Stimulated activated CD4-positive, alpha-beta T cell treated with anti-CD3 and anti-CD28 coated beads, Interleukin-2, amount 100 ng/mL, for 24 hours (primary cell): ENCODE results near the gene LDLRAP1.
A peak's percentile ranks its signal among the peaks of the same experiment; 100 is the strongest.

ENCODE experiments used
- DNase-seq, 2 donors: peaks; one replicate each; pipeline ENCODE4 v3.0.0-alpha.2; 2020

The LDLRAP1 gene

GRCh38 chr1:25544243-25544764, 898 bp downstream of the LDLRAP1 start:
- no peak for DNase-seq

GRCh38 chr1:25544819-25545218, 1.4 kb downstream of the LDLRAP1 start:
- DNase-seq: no peak

DNA sequence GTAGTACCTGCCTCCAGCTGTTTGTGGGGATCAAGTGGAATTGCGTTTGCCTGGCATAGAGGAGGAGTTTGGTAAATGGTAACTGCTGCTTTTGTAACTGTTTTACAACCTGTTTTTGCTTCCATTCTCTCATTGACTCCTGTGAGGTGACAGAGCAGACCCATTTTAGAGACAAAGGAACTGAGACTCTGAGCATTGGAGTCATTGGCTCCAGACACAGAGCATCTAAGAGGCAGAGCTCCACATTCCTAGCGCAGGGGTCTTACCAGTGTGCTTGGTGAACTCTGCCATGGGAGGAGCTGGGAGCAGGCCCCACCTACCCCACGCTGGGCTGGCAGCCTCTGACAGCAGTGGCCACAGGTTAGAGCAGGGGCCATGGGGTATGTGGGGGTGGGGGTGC, 2.4 kb downstream of the LDLRAP1 start:
- DNase-seq: no peak

DNA sequence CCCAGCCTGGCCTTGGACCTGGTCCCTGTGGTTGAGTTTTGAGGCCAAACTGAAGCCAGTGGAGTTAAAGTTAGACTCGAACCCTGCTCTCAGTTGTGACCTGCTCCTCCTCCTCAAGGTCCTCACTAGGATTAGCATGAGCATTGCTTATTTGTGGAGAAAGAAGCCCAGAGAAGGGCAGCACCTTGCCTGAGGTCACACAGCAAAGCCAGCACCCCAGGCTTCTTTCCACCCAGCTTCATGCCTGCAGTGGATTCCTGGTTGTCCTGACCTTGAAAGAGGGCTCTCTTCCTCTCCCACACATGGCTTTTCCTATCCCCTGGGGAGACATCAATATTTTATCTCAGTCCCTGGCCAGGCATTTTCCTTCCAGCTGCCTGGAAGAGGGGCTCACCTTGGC, 2.8 kb downstream of the LDLRAP1 start:
- DNase-seq: no peak

- DNase-seq: no peak
Measured at GRCh38 chr1:25548601-25549000, 5.2 kb downstream of the LDLRAP1 start.

DNA sequence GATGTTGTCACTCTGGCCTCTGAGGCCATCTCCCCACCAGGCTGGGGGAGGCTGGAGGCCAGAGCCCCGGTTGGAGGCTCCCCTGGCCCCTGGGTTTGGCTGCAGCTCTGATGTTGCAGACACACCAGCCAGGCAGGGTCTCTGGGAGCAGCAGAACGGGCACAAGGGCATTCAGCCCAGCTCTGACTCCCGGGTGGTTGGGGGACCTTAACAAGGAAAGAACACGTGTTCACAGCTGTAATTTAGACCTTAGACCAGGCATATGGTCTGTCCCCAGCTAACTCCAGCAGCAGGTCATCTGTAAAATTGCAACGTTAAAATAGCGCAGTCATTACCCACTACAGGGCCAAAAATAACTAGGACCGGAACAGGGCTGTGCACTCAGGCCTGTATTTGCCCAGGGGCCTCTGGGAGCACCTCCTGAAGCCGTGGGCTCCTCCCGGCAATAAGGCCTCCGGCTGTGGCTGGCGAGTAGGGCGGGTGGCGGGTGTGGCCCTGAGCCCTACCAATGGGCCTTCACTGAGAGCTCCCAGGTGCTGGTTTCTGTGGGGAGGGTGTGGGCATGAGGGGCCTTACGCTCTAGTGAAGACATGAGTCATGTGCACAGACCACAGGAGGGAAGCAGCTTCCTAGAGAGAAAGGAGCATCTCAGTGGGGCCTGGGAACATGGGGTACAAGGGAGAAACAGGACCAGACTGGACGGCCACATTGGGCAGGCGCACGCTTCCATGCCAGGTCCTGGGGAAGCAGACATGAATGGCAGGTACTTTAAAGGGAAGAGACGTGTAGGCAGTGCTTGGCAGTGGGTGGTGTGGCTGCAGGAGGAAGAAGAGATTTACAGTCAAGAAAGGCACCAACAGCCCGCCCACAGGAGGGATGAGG, 6.1 kb downstream of the LDLRAP1 start:
- peak; percentile 86 to 89 for DNase-seq

GRCh38 chr1:25550155-25550506, 6.7 kb downstream of the LDLRAP1 start:
- DNase-seq: no peak

GRCh38 chr1:25550683-25551310, 7.4 kb downstream of the LDLRAP1 start:
- DNase-seq: no peak

DNA sequence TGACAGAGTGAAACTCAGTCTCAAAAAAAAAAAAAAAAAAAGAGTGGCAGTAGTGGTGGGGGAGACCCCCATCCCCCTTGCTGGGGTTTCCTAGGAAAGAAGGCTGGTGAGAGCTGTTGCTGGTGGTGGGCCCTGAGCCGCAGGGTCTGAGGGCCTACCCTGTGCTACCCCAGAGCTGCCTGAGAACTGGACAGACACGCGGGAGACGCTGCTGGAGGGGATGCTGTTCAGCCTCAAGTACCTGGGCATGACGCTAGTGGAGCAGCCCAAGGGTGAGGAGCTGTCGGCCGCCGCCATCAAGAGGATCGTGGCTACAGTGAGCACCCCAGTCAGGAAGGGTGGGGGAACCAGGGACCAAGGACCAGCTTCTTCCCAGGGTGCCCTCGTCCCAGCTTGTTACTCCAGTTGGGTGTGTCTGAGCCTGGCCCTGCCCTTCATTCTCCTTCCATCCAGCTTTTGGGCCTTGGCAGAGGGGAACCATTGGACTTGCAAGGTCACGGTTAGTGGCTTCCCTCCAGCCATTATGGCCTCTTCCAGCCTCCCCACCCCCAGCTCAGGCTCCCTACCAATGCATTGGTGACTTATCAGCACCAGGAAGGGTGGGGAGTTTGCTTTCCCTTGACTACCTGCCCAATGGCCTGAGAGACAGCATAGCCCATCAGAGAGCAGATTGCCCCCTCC, 10.5 kb downstream of the LDLRAP1 start:
- no peak for DNase-seq

GRCh38 chr1:25554430-25554780, 11.0 kb downstream of the LDLRAP1 start:
- no peak for DNase-seq

DNA sequence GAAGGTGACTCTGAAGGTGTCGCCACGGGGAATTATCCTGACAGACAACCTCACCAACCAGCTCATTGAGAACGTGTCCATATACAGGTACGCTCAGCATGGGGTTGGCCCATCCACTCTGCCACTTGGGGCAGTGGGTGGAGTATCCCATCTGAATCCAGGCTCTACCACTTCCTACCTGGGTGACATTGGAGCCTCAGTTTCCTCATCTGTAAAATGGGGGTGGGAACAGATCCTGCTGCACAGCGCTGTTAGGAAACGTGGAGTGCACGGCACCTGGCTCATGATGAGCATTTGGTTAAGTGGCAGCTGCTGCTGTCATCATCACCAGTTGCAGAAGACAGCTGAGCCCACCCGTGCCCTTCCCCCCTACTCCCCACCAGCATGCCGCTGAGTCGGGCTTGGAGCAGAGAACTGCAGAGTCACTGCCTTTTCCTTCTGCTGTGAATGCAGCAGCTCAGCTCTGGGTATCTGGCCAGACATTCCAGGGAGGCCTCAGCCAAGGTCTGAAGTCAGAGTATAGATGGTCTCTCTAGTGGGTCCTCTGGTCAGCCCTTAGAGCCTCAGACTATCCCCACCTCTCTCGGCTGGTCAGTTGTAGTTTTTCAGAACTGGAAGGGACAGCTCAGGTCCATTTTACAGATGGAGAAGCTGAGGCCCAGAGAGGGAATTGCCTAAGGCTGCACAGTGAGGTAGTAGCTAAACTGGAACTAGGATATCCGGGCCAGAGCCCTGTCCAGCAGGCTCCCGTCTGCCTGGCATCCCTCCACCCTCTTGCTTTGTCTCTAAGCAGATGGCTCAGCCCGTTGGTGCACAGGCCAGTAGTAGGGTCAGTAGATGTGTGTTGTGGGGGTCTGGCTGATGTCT, 11.7 kb downstream of the LDLRAP1 start:
- DNase-seq: no peak

DNA sequence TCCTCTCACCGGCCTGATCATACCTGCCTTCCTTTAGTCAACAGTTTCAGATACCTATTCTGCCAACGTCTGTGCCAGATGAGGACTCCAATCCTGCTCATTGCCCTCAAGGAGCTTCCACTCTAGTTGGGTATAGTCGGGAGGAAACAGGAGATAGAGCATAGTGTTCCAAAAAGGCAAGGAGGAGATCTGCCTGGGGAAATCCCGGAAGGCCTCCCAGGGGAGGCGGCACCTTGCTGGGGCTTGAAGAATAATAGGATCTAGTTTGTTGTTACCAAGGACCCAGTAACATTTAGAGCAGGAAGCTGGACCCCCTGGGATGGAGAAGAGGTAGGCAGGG, 12.3 kb downstream of the LDLRAP1 start:
- DNase-seq: no peak

DNA sequence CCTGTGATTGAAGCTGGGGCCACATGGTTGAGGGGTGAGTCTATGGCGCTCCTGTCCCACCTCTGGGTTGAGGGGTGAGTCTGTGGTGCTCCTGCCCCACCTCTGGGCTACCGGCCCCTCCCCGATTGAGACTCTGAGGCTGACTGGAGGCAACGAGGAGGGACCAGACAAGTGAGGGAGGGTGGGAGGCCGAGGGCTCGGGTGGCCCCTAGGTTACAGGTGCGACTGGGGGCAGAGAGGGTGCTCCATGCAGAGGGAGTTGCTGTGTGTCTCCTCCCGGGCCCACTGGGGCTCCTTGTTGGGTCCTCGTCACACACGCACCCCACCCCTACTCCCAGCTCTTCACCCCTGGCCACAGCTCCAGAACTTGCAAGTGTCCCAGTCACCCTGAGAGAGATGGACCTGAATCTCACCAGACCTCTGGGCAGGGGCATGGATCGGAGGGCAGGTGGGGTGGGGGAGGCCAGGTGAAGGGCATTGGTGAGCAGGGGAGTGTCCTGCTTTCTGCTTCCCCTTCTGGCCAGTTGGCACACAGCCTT, 12.8 kb downstream of the LDLRAP1 start:
- DNase-seq: no peak

GRCh38 chr1:25556791-25557476, 13.5 kb downstream of the LDLRAP1 start:
- peak in 1 of 2 donors; percentile 30 for DNase-seq

- DNase-seq: no peak
Measured at GRCh38 chr1:25557543-25557942, 14.1 kb downstream of the LDLRAP1 start.

DNA sequence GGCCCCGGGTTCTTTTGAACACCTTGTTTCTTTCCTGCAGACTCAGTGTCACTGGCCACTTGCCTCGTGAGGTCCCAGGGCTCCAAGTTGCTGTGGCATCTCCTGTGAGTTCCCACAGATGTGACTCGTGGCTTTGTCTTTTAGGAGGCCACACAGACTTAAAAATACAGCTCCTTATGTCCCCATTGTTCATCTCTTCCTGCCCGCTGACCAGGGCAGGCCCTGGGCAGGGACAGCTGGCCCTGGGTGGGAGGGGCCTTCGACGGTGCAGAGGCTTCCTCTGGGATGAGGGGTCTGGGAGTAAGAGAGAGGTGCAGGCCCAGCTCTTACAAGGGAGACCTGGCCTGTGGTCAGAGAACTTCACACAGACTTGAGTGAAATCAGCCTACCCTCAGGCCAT, 15.6 kb downstream of the LDLRAP1 start:
- no peak for DNase-seq

GRCh38 chr1:25560001-25560400, 16.6 kb downstream of the LDLRAP1 start:
- DNase-seq: no peak

- no peak for DNase-seq
Measured at GRCh38 chr1:25560788-25561187, 17.4 kb downstream of the LDLRAP1 start.

- DNase-seq: no peak
Measured at GRCh38 chr1:25561421-25562100, 18.2 kb downstream of the LDLRAP1 start.

- peak; percentile 58 to 62 for DNase-seq
Measured at GRCh38 chr1:25562101-25562927, 18.9 kb downstream of the LDLRAP1 start.

- no peak for DNase-seq
Measured at GRCh38 chr1:25562928-25563283, 19.5 kb downstream of the LDLRAP1 start.
